Hindlimb muscle (tissue), 1 donor: ENCODE measurements around the gene NR1I2. TPM values are rescaled to one million over a fixed set of nuclear protein-coding genes. Genes with fewer than 3 reads are reported as not detected.

Experiments
- DNase-seq: peaks from one replicate; pipeline ENCODE4 v3.0.0-alpha.2; 2013
- polyA plus RNA-seq: library from polyadenylated mRNA; unstranded; fragments of 120-200 nt; gene quantifications from one replicate; pipeline ENCODE4 v1.2.1, GENCODE V29; 2013; ENCODE audit not compliant: insufficient read length

Gene NR1I2
- polyA plus RNA-seq, 1 donor = 0.43 TPM

GRCh38 chr3:119825820-119826219 lies 43.9 kb downstream of the NR1I2 start:
- no peak for DNase-seq

DNA sequence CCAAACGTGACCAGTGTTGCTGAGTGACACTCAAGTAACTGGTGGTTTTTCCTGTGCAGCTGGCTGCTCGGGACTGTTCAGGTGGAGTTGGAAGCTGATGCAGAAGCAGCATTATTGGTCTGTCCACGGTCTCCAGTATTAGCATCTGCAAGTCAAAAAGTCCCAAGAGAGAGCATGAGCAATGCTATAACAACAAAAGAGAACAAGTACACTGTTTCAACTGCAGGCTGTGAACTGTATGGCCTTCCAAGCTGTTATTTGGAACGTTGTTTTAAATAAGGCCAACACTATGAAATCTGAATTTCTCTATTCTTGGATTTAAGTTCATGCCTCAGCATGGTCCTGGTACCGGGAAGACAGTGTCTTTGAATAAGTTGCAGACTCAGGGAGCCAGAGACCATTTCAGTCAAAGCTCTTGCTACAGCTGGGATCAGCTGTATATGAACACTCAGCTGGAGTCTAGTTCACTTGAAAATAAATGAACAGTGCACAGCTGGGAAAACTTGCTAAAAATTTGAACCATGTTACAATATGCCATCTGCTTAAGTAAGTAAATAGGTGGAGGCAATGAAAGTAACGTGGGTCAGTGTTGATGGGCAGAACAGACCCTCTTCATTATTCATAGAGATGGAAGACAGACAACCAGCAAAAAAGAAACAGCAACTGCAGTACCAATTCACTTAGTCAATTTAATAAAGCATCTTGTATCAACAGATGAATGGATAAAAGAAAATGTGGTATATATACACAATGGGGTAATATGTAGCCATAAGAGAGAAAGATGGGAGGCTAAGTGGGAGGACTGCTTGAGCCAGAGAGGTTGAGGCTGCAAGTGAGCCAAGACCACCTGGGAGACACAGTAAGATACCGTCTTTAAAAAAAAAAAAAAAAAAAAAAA lies 45.1 kb downstream of the NR1I2 start:
- no peak for DNase-seq

DNA sequence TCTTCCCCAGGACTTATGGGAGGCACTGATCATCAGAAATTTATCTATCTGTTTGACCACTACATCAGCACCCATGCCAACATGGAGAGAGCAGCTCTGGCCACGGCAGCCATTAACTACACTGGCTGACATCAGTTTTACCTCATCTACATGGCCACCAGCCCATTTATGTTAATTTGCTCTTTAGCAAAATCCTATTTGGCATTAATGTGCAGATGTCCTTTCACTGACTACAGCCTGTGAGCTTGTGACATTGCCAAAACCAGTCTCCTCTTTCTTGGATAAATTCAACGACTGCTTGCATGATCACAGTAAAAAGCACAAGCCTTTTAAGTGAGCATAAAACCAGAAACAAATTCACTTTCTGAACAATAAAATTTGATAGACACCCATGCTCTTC lies 47.5 kb downstream of the NR1I2 start:
- no peak for DNase-seq

DNA sequence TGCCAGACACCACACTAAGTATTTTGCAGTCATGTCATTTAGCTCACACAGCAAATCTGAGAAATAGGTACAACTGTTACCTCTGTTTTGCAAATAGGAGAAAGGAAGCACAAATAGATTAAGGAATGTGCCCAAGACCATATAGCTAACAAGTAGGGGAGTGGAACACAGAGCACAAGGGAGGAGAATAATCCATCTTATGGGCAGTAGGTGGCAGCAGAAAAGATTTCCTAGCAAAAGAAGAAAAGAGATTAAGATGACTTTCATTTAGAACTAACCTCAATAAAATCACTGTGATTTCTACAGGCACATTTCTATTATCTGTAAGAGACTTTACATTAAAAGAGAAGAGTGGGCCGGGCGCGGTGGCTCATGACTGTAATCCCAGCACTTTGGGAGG lies 49.1 kb downstream of the NR1I2 start:
- DNase-seq = no peak

GRCh38 chr3:119831941-119832371 lies 50.1 kb downstream of the NR1I2 start:
- no peak for DNase-seq

GRCh38 chr3:119834754-119835370 lies 53.0 kb downstream of the NR1I2 start:
- no peak for DNase-seq

GRCh38 chr3:119835556-119835955 lies 53.7 kb downstream of the NR1I2 start:
- DNase-seq = no peak

- no peak for DNase-seq
These were observed 60.0 kb downstream of the NR1I2 start for GRCh38 chr3:119841808-119842471.

DNA sequence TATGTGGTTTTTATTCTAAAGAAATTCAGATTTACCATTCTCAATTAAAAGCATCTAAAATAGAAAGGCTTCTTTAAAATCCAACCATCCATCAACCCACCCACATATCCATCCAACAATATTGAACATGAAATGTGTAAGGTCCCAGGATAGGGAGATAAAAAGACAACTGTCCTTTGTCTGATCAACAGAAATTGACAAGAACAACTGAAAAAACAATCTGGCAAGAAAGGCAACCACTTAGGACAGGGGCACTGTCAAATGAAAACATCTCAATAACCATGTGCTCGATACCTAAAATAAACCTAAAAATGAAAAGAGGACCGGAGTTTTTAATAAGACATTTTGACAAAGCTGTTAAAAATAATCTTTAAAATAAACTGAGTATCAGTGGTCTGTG lies 67.2 kb downstream of the NR1I2 start:
- no peak for DNase-seq

DNA sequence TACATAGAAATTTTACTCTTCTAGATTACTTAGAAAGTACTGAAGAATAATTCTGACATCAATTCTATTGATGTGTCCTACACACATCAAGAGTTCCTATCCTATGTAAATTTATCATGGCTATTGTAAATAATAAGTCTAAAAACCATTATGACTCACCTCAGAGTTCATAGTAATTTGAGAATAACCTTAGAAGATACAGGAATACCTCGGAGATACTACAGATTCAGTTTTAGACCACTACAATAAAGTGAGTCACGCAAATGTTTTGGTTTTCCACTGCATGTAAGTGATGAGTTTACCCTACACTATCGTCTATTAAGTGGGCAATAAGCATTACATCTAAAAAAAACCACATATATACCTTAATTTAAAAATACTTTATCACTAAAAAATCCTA lies 74.8 kb downstream of the NR1I2 start:
- no peak for DNase-seq

- no peak for DNase-seq
These were observed 77.1 kb downstream of the NR1I2 start for GRCh38 chr3:119858957-119859356.

- no peak for DNase-seq
These were observed 77.8 kb downstream of the NR1I2 start for GRCh38 chr3:119859728-119860127.

GRCh38 chr3:119861681-119862080 lies 79.8 kb downstream of the NR1I2 start:
- no peak for DNase-seq

DNA sequence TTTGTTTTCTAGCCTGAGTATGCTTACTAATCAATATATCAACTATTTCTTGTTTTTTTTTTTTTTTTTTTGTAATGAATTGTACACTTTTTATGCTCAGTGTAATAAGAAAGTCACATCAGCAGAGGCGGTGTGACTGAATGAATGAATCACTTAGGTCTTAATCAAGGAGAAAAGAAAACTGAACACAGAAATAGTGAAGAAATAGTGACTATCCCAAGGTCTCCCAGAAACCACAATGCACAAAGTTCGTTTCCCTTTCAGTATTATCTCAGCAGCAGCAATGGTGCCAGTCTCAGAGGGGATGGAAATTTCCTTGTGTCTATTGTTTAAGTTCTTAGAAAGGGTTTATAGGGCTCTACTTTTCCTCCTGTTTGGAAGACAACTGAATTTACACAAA lies 80.7 kb downstream of the NR1I2 start:
- no peak for DNase-seq

DNA sequence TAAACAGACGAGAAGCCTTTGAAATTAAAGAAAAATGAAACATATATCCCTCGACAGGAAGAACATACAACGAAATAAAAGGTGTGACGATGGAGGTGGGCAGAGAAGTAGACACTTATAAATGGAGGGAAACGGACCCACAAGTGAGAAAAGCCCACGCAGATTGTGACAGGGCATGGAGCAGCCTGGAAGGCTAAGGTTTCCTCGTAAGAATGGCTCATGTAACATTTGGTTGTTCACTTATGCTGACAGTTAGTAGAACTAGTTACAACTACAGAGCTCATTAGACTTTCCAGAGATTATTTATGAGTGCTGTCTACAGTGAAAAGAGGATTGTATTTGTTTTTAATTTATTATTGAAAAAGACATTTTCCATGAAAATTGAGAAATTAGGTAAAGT lies 82.6 kb downstream of the NR1I2 start:
- DNase-seq = no peak

Other genes starting within 250 kb of the NR1I2 start
- not detected for gene CD80, start 222.5 kb upstream of the NR1I2 start, polyA plus RNA-seq
- 10.4 TPM for gene ADPRH, start 202.6 kb upstream of the NR1I2 start, polyA plus RNA-seq
- gene PLA1A, start 184.2 kb upstream of the NR1I2 start, polyA plus RNA-seq = 0.27 TPM
- 23.8 TPM for gene POPDC2, start 121.5 kb upstream of the NR1I2 start, polyA plus RNA-seq
- 74.6 TPM for gene COX17, start 104.7 kb upstream of the NR1I2 start, polyA plus RNA-seq
- gene CFAP91, start 79.1 kb upstream of the NR1I2 start, polyA plus RNA-seq = 1.1 TPM